Activated T-helper 1 cell treated with anti-CD3 and anti-CD28 coated beads, Interleukin-12 subunit alpha, Interleukin-12 subunit beta, Interleukin-2, Interleukin-4 antibody, amounts not matched to agents 30 ng/mL and 10 ng/mL and 1 ng/mL, durations not matched to agents 14 hours and 24 hours and 36 hours (primary cell): ENCODE measurements around the gene CWF19L2. TPM values are rescaled to one million over a fixed set of nuclear protein-coding genes. Genes with fewer than 3 reads are reported as not detected.
"Not testable (repeated sequence)": the region's sequence is repeated elsewhere in the genome, so short reads cannot be mapped to it uniquely, and the experiment has no call there.

Experiments
- DNase-seq: peaks from one replicate; pipeline ENCODE4 v3.0.0; 2021; ENCODE audit warnings: low spot score
- H3K27ac Mint-ChIP-seq: one replicate; pipeline ENCODE4 v1.8.0; 2021; ENCODE audit warnings: mild to moderate bottlenecking, mixed read lengths
- H3K27me3 Mint-ChIP-seq: one replicate; pipeline ENCODE4 v1.8.0; 2022; ENCODE audit warnings: mild to moderate bottlenecking, moderate library complexity, mixed read lengths; ENCODE audit not compliant: insufficient read depth
- H3K36me3 Mint-ChIP-seq: one replicate; pipeline ENCODE4 v1.8.0; 2021; ENCODE audit warnings: low read depth, mixed read lengths
- H3K4me1 Mint-ChIP-seq: one replicate; pipeline ENCODE4 v1.8.0; 2021; ENCODE audit warnings: low read depth, mixed read lengths
- H3K4me3 Mint-ChIP-seq: one replicate; pipeline ENCODE4 v1.8.0; 2021; ENCODE audit warnings: mild to moderate bottlenecking, moderate library complexity, mixed read lengths
- H3K9me3 Mint-ChIP-seq: one replicate; pipeline ENCODE4 v1.8.0; 2021; ENCODE audit warnings: mixed read lengths
- intact Hi-C: fragments of 100-400 bp; cut with micrococcal nuclease; formaldehyde crosslinking; loops from one replicate; pipeline ENCODE4 v1.15.1; 2024
- total RNA-seq: library from RNA; stranded (reverse); gene quantifications from 2 replicates; pipeline ENCODE4 v1.2.3, GENCODE V29; 2022

Gene CWF19L2
- total RNA-seq, 1 donor from 2014 or later, result 16.7 TPM

DNA sequence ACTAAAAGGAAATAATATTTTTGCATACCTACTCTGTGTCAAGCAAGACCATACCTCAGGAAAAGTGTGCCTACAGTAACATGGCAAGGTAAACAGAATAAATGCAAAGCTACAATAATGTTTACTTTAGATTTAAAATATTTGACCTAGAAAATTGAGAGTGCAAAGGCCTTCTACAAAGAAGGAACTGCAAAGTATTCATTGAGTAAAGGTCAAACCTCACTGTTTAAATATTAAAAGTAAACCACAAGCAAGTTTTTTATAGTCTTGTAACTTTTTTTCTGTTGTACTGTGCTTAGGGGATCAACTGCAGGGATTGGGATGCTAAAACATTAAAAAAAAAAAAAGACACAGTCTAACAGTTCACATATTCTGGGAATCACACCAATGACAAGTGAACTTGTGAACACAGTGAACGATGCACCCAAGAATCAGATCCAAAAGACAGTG is 48.8 kb downstream of the CWF19L2 start:
- Mint-ChIP-seq H3K36me3 (peaks cover 12% of the 10 kb centered on the region), H3K9me3 (peaks cover 1% of the 10 kb centered on the region), H3K27me3 (no peaks in the 10 kb centered on the region), H3K4me3 (no peak overlapping the region), H3K4me1 (peaks cover 13% of the 10 kb centered on the region), H3K27ac (no peak overlapping the region)
- intact Hi-C loops, result no loop called here
- DNase-seq, result no peak

DNA sequence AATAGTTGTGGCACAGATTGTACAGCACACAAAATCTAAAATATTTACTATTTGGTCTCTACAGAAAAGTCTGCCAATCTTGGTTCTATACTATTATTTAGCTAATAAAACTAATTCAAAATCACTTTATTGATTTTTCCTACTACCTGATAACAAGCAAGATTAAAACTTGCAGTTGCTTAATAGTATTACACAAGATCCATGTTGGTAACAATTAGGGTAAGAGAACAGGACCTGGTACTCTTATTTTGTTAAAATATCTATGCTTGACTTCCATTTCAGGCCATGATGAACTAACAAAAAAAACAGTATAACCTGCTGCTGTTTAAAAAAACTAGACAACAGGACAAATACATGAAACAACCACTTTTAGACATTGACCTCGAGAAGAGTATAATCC is 52.4 kb downstream of the CWF19L2 start:
- Mint-ChIP-seq H3K4me3 (no peak overlapping the region), H3K36me3 (peaks cover 18% of the 10 kb centered on the region), H3K4me1 (no peaks in the 10 kb centered on the region), H3K27ac (no peak overlapping the region), H3K27me3 (no peaks in the 10 kb centered on the region), H3K9me3 (peaks cover 15% of the 10 kb centered on the region)
- no peak for DNase-seq
- intact Hi-C loops, result no loop called here

DNA sequence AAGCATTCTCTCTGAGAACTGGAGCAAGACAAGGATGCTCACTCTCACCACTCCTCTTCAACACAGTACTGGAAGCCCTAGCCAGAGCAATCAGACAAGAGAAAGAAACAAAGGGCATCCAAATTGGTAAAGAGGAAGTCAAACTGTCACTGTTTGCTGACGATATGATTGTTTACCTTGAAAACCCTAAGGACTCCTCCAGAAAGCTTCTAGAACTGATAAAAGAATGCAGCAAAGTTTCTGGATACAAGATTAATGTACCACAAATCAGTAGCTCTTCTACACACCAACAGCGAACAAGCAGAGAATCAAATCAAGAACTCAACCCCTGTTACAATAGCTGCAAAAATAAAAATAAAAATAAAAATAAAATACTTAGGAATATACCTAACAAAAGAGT is 56.5 kb downstream of the CWF19L2 start:
- Mint-ChIP-seq H3K36me3 (peaks cover 31% of the 10 kb centered on the region), H3K9me3 (peaks cover 15% of the 10 kb centered on the region)
- H3K4me1 Mint-ChIP-seq, H3K27me3 Mint-ChIP-seq, intact Hi-C loops, DNase-seq, H3K4me3 Mint-ChIP-seq, H3K27ac Mint-ChIP-seq: not testable (repeated sequence)

DNA sequence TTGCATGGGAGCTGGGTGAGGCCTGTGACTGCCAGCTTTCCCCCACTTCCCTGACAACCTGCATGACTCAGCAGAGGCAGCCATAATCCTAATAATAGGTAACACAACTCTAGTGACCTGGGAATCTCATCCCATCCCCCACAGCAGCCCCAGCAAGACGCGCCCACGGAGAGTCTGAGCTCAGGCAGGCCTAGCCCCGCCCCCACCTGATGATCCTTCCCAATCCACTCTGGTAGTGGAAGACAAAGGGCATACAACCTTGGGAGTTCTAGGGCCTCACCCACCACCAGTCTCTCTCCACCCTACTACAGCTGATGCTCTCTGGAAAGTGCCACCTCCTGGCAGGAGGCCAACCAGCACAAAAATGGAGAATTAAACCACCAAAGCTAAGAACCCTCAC is 60.3 kb downstream of the CWF19L2 start:
- H3K27me3 Mint-ChIP-seq, result no peaks in the 10 kb centered on the region
- intact Hi-C loops, result no loop called here
- H3K9me3 Mint-ChIP-seq, result peaks cover 4% of the 10 kb centered on the region
- H3K27ac Mint-ChIP-seq, result no peak overlapping the region
- DNase-seq, result no peak
- H3K4me3 Mint-ChIP-seq, result no peak overlapping the region
- H3K36me3 Mint-ChIP-seq, result peaks cover 23% of the 10 kb centered on the region
- no peaks in the 10 kb centered on the region for H3K4me1 Mint-ChIP-seq

DNA sequence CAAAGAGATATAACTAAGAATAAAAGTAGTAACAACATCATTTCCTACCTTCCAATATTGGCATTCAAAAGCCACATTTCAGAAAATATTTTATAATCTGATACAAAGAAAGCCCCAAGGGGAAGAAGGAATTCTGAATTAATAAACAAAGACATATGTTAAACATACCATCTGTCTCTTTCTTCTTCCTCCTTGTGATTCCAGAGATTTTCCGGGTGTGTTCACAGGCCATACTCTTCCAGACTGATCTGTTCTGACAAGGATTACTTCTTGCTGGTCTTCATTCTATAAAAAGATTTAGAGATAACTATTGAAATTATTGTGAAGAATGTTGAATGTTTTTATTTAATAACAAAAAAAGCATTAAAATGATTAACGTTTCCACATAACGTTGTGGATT is 65.0 kb downstream of the CWF19L2 start:
- Mint-ChIP-seq H3K27ac (no peak overlapping the region), H3K9me3 (no peaks in the 10 kb centered on the region), H3K36me3 (peaks cover 25% of the 10 kb centered on the region), H3K4me3 (no peak overlapping the region), H3K27me3 (no peaks in the 10 kb centered on the region), H3K4me1 (no peaks in the 10 kb centered on the region)
- DNase-seq, result no peak
- intact Hi-C loops, result no loop called here

DNA sequence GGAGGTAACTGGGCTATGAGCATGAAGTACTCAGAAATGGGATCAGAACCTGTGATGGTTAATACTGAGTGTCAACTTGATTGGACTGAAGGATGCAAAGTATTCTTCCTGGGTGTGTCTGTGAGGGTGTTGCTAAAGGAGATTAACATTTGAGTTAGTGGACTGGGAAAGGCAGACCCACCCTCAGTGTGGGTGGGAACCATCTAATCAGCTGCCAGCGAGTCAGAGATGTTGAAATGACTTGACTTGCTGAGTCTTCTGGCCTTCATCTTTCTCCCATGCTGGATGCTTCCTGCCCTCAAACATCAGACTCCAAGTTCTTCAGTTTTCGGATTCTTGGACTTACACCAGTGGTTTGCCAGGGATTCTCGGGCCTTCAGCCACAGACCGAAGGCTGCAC is 66.9 kb downstream of the CWF19L2 start:
- not testable (repeated sequence) for H3K4me3 Mint-ChIP-seq, H3K27me3 Mint-ChIP-seq, H3K27ac Mint-ChIP-seq

DNA sequence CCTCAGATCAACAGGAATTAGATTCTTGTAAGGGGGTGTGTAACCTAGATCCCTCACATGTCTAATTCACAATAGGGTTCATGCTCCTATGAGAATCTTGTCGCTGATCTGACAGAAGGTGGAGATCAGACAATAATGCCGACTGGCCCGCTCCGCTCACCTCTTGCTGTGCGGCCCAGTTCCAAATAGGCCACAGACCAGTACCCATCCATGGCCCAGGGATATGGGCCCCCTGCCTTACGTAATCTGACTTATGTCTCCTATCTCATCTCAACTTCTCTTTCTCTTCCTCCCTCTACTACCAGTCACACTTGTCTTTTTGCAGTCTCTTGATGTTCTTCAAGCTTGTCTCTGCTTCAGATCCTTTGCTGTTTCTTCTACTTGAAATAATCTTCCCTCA is 70.0 kb downstream of the CWF19L2 start:
- DNase-seq, result no peak
- Mint-ChIP-seq H3K9me3 (no peaks in the 10 kb centered on the region), H3K4me1 (no peaks in the 10 kb centered on the region), H3K4me3 (no peak overlapping the region), H3K27ac (no peak overlapping the region), H3K36me3 (peaks cover 22% of the 10 kb centered on the region), H3K27me3 (no peaks in the 10 kb centered on the region)
- intact Hi-C loops, result no loop called here

More for the DNA sequence above, 66.9 kb downstream of the CWF19L2 start:
- H3K36me3 Mint-ChIP-seq, result peaks cover 24% of the 10 kb centered on the region
- DNase-seq, H3K4me1 Mint-ChIP-seq, intact Hi-C loops, H3K9me3 Mint-ChIP-seq: not testable (repeated sequence)

DNA sequence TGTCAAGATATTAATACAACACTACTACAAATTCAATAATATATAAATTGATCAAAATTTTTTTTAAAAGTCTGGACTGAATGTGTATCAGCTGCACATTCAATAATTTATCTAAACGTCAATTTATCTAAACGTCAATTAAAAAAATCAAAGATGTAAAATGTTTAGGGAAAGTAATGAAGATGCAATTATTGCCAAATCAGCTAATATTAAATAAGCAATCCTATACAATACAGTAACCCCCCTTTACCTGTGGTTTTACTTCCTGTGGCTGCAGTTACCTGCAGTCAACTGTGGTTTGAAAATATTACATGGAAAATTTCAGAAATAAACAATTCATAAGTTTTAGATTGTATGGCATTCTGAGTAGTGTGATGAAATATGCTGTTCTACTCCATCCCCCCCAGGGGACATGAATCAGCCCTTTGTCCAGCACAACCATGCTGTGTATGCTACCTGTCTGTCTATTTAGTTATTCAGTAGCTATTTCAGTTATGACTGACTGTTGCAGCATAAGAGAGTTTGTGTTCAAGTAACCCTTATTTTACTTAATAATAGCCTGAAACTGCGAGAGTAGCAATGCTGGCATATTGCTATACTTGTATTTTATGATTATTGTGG is 72.2 kb downstream of the CWF19L2 start:
- Mint-ChIP-seq H3K27ac (no peak overlapping the region), H3K36me3 (peaks cover 8% of the 10 kb centered on the region), H3K9me3 (no peaks in the 10 kb centered on the region), H3K4me3 (no peak overlapping the region), H3K27me3 (no peaks in the 10 kb centered on the region), H3K4me1 (no peaks in the 10 kb centered on the region)
- intact Hi-C loops, result no loop called here
- no peak for DNase-seq

DNA sequence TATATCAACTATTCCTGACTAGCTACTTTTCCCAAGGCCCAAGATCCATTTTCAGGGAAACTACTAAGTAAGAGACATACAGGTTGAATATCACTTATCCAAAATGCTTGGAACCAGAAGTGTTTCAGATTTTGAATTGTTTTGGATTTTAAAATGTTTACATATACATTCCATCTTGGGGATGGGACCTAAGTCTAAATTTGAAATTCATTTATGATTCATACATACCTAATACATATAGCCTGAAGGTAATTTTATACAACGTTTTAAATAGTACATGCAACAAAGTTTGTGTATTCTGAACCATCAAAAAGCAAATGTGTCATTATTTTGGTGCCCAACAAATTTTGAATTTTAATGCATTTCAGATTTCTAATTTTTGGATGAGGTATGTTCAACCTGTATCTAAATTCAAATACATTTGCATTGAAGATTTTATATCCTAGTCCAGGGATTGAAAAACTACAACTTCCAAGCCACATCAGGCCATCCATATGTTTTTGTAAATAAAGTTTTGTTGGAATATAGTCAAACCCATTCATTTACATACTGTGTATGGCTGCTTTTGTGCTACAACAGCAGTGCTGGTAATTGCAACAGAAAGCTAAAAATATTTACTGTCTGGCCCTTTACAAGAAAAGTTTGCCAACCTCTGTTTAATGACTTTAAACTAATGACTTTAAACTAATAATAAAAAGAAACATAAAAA is 73.3 kb downstream of the CWF19L2 start:
- intact Hi-C loops, result no loop called here
- Mint-ChIP-seq H3K4me3 (no peak overlapping the region), H3K27me3 (no peaks in the 10 kb centered on the region), H3K4me1 (no peaks in the 10 kb centered on the region), H3K27ac (no peak overlapping the region), H3K36me3 (peaks cover 3% of the 10 kb centered on the region), H3K9me3 (no peaks in the 10 kb centered on the region)
- DNase-seq, result no peak

DNA sequence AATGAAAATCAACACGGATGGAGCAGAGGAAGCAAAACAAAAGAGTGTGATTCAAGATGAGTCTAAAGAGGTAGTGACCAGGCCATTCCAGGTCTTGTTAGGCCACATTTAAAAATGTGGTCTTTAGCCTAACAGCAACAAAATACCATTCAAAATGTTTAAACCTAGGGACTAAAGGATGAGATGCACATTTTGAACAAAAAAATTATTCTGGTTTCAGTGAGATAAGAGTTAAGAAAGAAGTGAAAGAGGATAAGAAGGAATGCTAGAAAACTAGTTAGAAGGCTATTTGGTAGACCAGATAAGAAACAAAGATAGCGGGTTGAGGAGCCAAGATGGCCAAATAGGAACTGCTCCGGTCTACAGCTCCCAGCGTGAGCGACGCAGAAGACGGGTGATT is 85.2 kb downstream of the CWF19L2 start:
- H3K27ac Mint-ChIP-seq, result no peak overlapping the region
- no peaks in the 10 kb centered on the region for H3K9me3 Mint-ChIP-seq
- no peak for DNase-seq
- no peaks in the 10 kb centered on the region for H3K27me3 Mint-ChIP-seq
- H3K4me3 Mint-ChIP-seq, result no peak overlapping the region
- H3K4me1 Mint-ChIP-seq, result no peaks in the 10 kb centered on the region
- intact Hi-C loops, result no loop called here
- H3K36me3 Mint-ChIP-seq, result no peaks in the 10 kb centered on the region

DNA sequence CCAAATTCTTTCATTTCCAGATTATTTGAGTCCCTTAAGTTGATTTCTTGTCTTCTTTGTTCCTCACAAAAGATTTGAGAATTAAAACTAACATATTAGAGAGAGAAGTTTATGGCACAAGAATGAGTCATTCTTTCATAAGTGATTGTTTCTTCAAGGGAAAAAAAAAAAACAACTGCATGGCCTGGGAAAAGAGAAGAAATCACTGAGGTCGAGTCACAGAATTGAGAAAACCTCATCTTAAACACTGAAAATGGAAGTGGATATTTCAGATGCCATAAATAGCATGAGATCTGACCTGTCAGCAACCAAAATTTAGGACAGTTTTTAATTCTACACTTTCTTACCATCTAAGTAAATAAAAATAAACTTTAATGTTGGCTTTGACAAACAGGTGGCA is 87.2 kb downstream of the CWF19L2 start:
- H3K9me3 Mint-ChIP-seq, result no peaks in the 10 kb centered on the region
- intact Hi-C loops, result no loop called here
- no peaks in the 10 kb centered on the region for H3K4me1 Mint-ChIP-seq
- no peaks in the 10 kb centered on the region for H3K27me3 Mint-ChIP-seq
- H3K27ac Mint-ChIP-seq, result no peak overlapping the region
- no peaks in the 10 kb centered on the region for H3K36me3 Mint-ChIP-seq
- H3K4me3 Mint-ChIP-seq, result no peak overlapping the region
- no peak for DNase-seq

DNA sequence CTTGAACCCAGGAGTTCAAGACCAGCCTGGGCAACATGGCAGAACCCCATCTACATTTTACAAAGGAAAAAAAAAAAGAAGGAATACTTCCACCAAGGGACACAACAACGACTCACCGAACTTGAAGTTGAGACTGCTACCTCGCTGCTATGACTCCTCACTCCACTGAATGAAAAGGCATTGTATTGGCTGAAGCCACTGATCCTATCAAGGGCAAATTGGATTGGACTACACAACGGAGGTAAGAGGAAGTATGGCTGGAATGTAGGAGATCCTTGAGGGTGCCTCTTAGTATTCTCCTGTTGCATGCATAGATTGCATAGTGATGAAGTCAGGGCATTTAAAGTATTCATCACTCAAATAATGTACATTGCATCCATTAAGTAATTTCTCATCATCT is 97.9 kb downstream of the CWF19L2 start:
- Mint-ChIP-seq H3K27me3 (no peaks in the 10 kb centered on the region), H3K9me3 (peaks cover 9% of the 10 kb centered on the region), H3K36me3 (peaks cover 6% of the 10 kb centered on the region), H3K27ac (no peak overlapping the region), H3K4me3 (no peak overlapping the region), H3K4me1 (no peaks in the 10 kb centered on the region)
- no peak for DNase-seq
- intact Hi-C loops, result no loop called here

DNA sequence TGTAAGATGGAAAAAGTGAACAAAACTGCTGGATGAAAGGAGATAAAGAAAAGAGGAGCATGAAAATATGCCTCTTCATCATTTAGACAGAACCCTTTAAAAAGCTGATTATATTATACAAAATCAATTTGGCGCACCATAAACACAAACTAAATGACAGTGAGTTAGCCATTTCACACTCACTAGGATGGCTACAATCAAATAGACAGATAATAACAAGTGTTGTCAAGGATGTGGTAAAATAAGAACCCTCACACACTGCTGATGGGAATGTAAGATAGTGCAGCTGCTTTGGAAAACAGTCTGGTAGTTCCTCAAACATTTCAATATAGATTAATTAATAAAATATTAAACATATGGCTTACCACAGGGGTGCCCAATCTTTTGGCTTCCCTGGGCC is 99.7 kb downstream of the CWF19L2 start:
- DNase-seq, result no peak
- Mint-ChIP-seq H3K4me3 (no peak overlapping the region), H3K27ac (no peak overlapping the region), H3K4me1 (no peaks in the 10 kb centered on the region), H3K9me3 (peaks cover 9% of the 10 kb centered on the region), H3K36me3 (peaks cover 6% of the 10 kb centered on the region), H3K27me3 (no peaks in the 10 kb centered on the region)
- intact Hi-C loops, result no loop called here
